Astrocyte (in vitro differentiated cells and primary cell): Measurements from ENCODE around the gene ABCF3. TPM values are rescaled to one million over a fixed set of nuclear protein-coding genes. Genes with fewer than 3 reads are reported as not detected.

ENCODE experiments used
- DNase-seq: peaks from one replicate; pipeline ENCODE4 v3.0.0-alpha.2; 2010; ENCODE audit warnings: low read depth
- FAIRE-seq: peaks from 2 replicates; lab custom pipeline; 2011; peaks lifted over from hg19 to GRCh38; lab: Jason Lieb, UNC
- H2AFZ ChIP-seq: 2 replicates; pipeline ENCODE4 v1.6.0; 2012; ENCODE audit warnings: low read depth, low read length, inconsistent platforms
- H3K27ac ChIP-seq: 2 replicates; pipeline ENCODE4 v1.5.1; 2011; ENCODE audit warnings: low read depth, low read length, inconsistent platforms
- H3K27me3 ChIP-seq: 2 replicates; pipeline ENCODE4 v1.6.0; 2011; ENCODE audit warnings: low read length, inconsistent platforms; ENCODE audit not compliant: insufficient read depth
- H3K36me3 ChIP-seq: 2 replicates; pipeline ENCODE4 v1.5.1; 2011; ENCODE audit warnings: low read length, inconsistent platforms; ENCODE audit not compliant: insufficient read depth
- H3K4me1 ChIP-seq: 2 replicates; pipeline ENCODE4 v1.5.1; 2011; ENCODE audit warnings: low read length, inconsistent platforms; ENCODE audit not compliant: insufficient read depth
- H3K4me2 ChIP-seq: 2 replicates; pipeline ENCODE4 v1.6.0; 2012; ENCODE audit warnings: low read length, inconsistent platforms
- H3K4me3 ChIP-seq: 2 replicates; pipeline ENCODE4 v1.5.1; 2011; ENCODE audit warnings: low read depth, mild to moderate bottlenecking, low read length, inconsistent platforms; ENCODE audit not compliant: insufficient read depth
- H3K79me2 ChIP-seq: 2 replicates; pipeline ENCODE4 v1.6.0; 2012; ENCODE audit warnings: mild to moderate bottlenecking, low read length, inconsistent platforms; ENCODE audit not compliant: insufficient read depth
- H3K9ac ChIP-seq: 2 replicates; pipeline ENCODE4 v1.6.0; 2012; ENCODE audit warnings: mild to moderate bottlenecking, low read length, inconsistent platforms
- H3K9me3 ChIP-seq: 2 replicates; pipeline ENCODE4 v1.5.1; 2012; ENCODE audit warnings: low read depth, mild to moderate bottlenecking, low read length, inconsistent platforms; ENCODE audit not compliant: insufficient read depth
- H4K20me1 ChIP-seq: 2 replicates; pipeline ENCODE4 v1.6.0; 2012; ENCODE audit warnings: low read length, inconsistent platforms; ENCODE audit not compliant: insufficient read depth
- H3K27ac Mint-ChIP-seq: one replicate; pipeline ENCODE4 v1.8.0; 2021; ENCODE audit warnings: mild to moderate bottlenecking, mixed read lengths; ENCODE audit not compliant: unreplicated experiment
- H3K27me3 Mint-ChIP-seq: one replicate; pipeline ENCODE4 v1.8.0; 2021; ENCODE audit warnings: low read depth, mixed read lengths; ENCODE audit not compliant: unreplicated experiment
- H3K36me3 Mint-ChIP-seq: one replicate; pipeline ENCODE4 v1.8.0; 2021; ENCODE audit warnings: low read depth, mixed read lengths; ENCODE audit not compliant: unreplicated experiment
- H3K4me1 Mint-ChIP-seq: one replicate; pipeline ENCODE4 v1.8.0; 2021; ENCODE audit warnings: low read depth, mixed read lengths; ENCODE audit not compliant: unreplicated experiment
- H3K4me3 Mint-ChIP-seq: one replicate; pipeline ENCODE4 v1.8.0; 2021; ENCODE audit warnings: mild to moderate bottlenecking, moderate library complexity, mixed read lengths; ENCODE audit not compliant: unreplicated experiment
- H3K9me3 Mint-ChIP-seq: one replicate; pipeline ENCODE4 v1.8.0; 2021; ENCODE audit warnings: mild to moderate bottlenecking, mixed read lengths; ENCODE audit not compliant: unreplicated experiment
- EZH2 ChIP-seq: IDR thresholded peaks from 2 replicates; pipeline ENCODE4 v1.6.1; 2012; ENCODE audit warnings: mild to moderate bottlenecking, low read length, inconsistent platforms; ENCODE audit not compliant: insufficient read depth
- total RNA-seq: library from RNA; stranded (reverse); gene quantifications from 2 replicates; pipeline ENCODE4 v1.2.1, GENCODE V29; 2021
- TF ChIP-seq, protein P1 (sequence below): IDR thresholded peaks from 2 replicates; pipeline ENCODE4 v1.5.1; 2011; ENCODE audit warnings: low read depth, mild to moderate bottlenecking, inconsistent platforms, low read length, moderate library complexity; ENCODE audit not compliant: insufficient read depth

ABCF3 gene
- total RNA-seq, 1 donor from 2014 or later: 70.9 TPM

GRCh38 chr3:184169896-184170875, 15.8 kb upstream of the ABCF3 start:
- Mint-ChIP-seq H3K27ac (no peak overlapping the region), H3K36me3 (peaks cover 40% of the 10 kb centered on the region), H3K4me3 (no peak overlapping the region), H3K27me3 (no peaks in the 10 kb centered on the region), H3K4me1 (peaks cover 42% of the 10 kb centered on the region), H3K9me3 (no peaks in the 10 kb centered on the region)
- Histone ChIP-seq H3K9ac (no peak overlapping the region), H3K9me3 (no peaks in the 10 kb centered on the region), H3K27me3 (no peaks in the 10 kb centered on the region), H3K4me3 (no peak overlapping the region), H3K79me2 (peaks cover 24% of the 10 kb centered on the region), H3K36me3 (peaks cover 28% of the 10 kb centered on the region), H3K4me1 (peaks cover 50% of the 10 kb centered on the region), H4K20me1 (peaks cover 51% of the 10 kb centered on the region), H2AFZ (no peak overlapping the region), H3K4me2 (no peak overlapping the region), H3K27ac (peak overlapping the region; percentile 74)
- FAIRE-seq (no peak), DNase-seq (no peak)
- TF ChIP-seq, protein P1, sequence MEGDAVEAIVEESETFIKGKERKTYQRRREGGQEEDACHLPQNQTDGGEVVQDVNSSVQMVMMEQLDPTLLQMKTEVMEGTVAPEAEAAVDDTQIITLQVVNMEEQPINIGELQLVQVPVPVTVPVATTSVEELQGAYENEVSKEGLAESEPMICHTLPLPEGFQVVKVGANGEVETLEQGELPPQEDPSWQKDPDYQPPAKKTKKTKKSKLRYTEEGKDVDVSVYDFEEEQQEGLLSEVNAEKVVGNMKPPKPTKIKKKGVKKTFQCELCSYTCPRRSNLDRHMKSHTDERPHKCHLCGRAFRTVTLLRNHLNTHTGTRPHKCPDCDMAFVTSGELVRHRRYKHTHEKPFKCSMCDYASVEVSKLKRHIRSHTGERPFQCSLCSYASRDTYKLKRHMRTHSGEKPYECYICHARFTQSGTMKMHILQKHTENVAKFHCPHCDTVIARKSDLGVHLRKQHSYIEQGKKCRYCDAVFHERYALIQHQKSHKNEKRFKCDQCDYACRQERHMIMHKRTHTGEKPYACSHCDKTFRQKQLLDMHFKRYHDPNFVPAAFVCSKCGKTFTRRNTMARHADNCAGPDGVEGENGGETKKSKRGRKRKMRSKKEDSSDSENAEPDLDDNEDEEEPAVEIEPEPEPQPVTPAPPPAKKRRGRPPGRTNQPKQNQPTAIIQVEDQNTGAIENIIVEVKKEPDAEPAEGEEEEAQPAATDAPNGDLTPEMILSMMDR: no peak
- TF ChIP-seq EZH2: no peak

GRCh38 chr3:184171562-184171961, 14.4 kb upstream of the ABCF3 start:
- FAIRE-seq (no peak), DNase-seq (peak; percentile 80)
- Mint-ChIP-seq H3K36me3 (peaks cover 29% of the 10 kb centered on the region), H3K4me3 (peak overlapping the region; percentile 35), H3K27me3 (no peaks in the 10 kb centered on the region), H3K4me1 (peaks cover 42% of the 10 kb centered on the region), H3K9me3 (no peaks in the 10 kb centered on the region), H3K27ac (peak overlapping the region; percentile 37)
- Histone ChIP-seq H3K36me3 (peaks cover 14% of the 10 kb centered on the region), H3K79me2 (peaks cover 24% of the 10 kb centered on the region), H3K27ac (peak overlapping the region; percentile 77), H3K4me2 (peak overlapping the region; percentile 67), H3K4me1 (peaks cover 50% of the 10 kb centered on the region), H3K27me3 (no peaks in the 10 kb centered on the region), H2AFZ (no peak overlapping the region), H3K4me3 (no peak overlapping the region), H3K9me3 (no peaks in the 10 kb centered on the region), H3K9ac (peak overlapping the region; percentile 34), H4K20me1 (peaks cover 48% of the 10 kb centered on the region)
- TF ChIP-seq, protein P1: no peak
- no peak for TF ChIP-seq EZH2
